Measurements from ENCODE around the gene PPP1R12C. TPM values are rescaled to one million over a fixed set of nuclear protein-coding genes. Genes with fewer than 3 reads are reported as not detected.

Gene PPP1R12C
- total RNA-seq, 1 donor from 2014 or later = 68.7 TPM

- TF ChIP-seq CTCF (conservative IDR thresholded peaks at IDR 0.05; ENCODE audit: low read depth, low read length) = no peak
- H3K4me3 ChIP-seq (ENCODE audit: low read depth, low read length) = no peak overlapping the region
These were observed 27.8 kb upstream of the PPP1R12C start for GRCh38 chr19:55145232-55145631.

GRCh38 chr19:55141696-55142095 is 24.3 kb upstream of the PPP1R12C start:
- DNase-seq (ENCODE audit: low read depth) = no peak

More at GRCh38 chr19:55145232-55145631, 27.8 kb upstream of the PPP1R12C start:
- DNase-seq (ENCODE audit: low read depth) = no peak

GRCh38 chr19:55137915-55138314 is 20.5 kb upstream of the PPP1R12C start:
- no peak for TF ChIP-seq CTCF (conservative IDR thresholded peaks at IDR 0.05; ENCODE audit: low read depth, low read length)
- H3K4me3 ChIP-seq (ENCODE audit: low read depth, low read length) = no peak overlapping the region
- no peak for DNase-seq (ENCODE audit: low read depth)

More at GRCh38 chr19:55141696-55142095, 24.3 kb upstream of the PPP1R12C start:
- no peak overlapping the region for H3K4me3 ChIP-seq (ENCODE audit: low read depth, low read length)
- no peak for TF ChIP-seq CTCF (conservative IDR thresholded peaks at IDR 0.05; ENCODE audit: low read depth, low read length)

- no peak overlapping the region for H3K4me3 ChIP-seq (ENCODE audit: low read depth, low read length)
- DNase-seq (ENCODE audit: low read depth) = no peak
- TF ChIP-seq CTCF (conservative IDR thresholded peaks at IDR 0.05; ENCODE audit: low read depth, low read length) = no peak
These were observed 19.1 kb upstream of the PPP1R12C start for GRCh38 chr19:55136399-55137102.

GRCh38 chr19:55134736-55135135 is 17.3 kb upstream of the PPP1R12C start:
- DNase-seq (ENCODE audit: low read depth) = no peak
- no peak for TF ChIP-seq CTCF (conservative IDR thresholded peaks at IDR 0.05; ENCODE audit: low read depth, low read length)
- no peak overlapping the region for H3K4me3 ChIP-seq (ENCODE audit: low read depth, low read length)

- no peak overlapping the region for H3K4me3 ChIP-seq (ENCODE audit: low read depth, low read length)
- no peak for DNase-seq (ENCODE audit: low read depth)
- TF ChIP-seq CTCF (conservative IDR thresholded peaks at IDR 0.05; ENCODE audit: low read depth, low read length) = no peak
These were observed 16.4 kb upstream of the PPP1R12C start for GRCh38 chr19:55133639-55134444.
